ELR (cell line): ENCODE measurements around the gene ZDHHC14.
A peak's percentile ranks its signal among the peaks of the same experiment; 100 is the strongest.
"Not testable (repeated sequence)": the region's sequence is repeated elsewhere in the genome, so short reads cannot be mapped to it uniquely, and the experiment has no call there.

ENCODE experiments used
- DNase-seq: peaks from one replicate; pipeline ENCODE4 v3.0.0-alpha.2; 2015; ENCODE audit warnings: low read depth

Gene ZDHHC14

GRCh38 chr6:157716251-157716995 lies 335.4 kb downstream of the ZDHHC14 start:
- no peak for DNase-seq

- no peak for DNase-seq
Measured at GRCh38 chr6:157717340-157717748, 336.4 kb downstream of the ZDHHC14 start.

GRCh38 chr6:157718503-157719187 lies 337.7 kb downstream of the ZDHHC14 start:
- DNase-seq = no peak

- DNase-seq = not testable (repeated sequence)
Measured at GRCh38 chr6:157720964-157721363, 340.0 kb downstream of the ZDHHC14 start.

- no peak for DNase-seq
Measured at GRCh38 chr6:157721426-157721825, 340.4 kb downstream of the ZDHHC14 start.

GRCh38 chr6:157721830-157722229 lies 340.8 kb downstream of the ZDHHC14 start:
- no peak for DNase-seq

GRCh38 chr6:157723376-157723775 lies 342.4 kb downstream of the ZDHHC14 start:
- DNase-seq = no peak

- DNase-seq = peak; percentile 25
Measured at GRCh38 chr6:157724138-157724820, 343.3 kb downstream of the ZDHHC14 start.

GRCh38 chr6:157724960-157725741 lies 344.2 kb downstream of the ZDHHC14 start:
- DNase-seq = no peak

- no peak for DNase-seq
Measured at GRCh38 chr6:157725836-157726235, 344.8 kb downstream of the ZDHHC14 start.

- DNase-seq = no peak
Measured at GRCh38 chr6:157726892-157727628, 346.1 kb downstream of the ZDHHC14 start.
